Keratinocyte (primary cell): ENCODE measurements around the gene TMEM18. TPM values are rescaled to one million over a fixed set of nuclear protein-coding genes. Genes with fewer than 3 reads are reported as not detected.

Experiments used
- DNase-seq: peaks from one replicate; pipeline ENCODE4 v3.0.0-alpha.2; 2011; ENCODE audit warnings: low read depth, missing footprints, low spot score
- FAIRE-seq: peaks from 2 replicates; lab custom pipeline; 2011; peaks lifted over from hg19 to GRCh38; lab: Jason Lieb, UNC
- H2AFZ ChIP-seq: 2 replicates; pipeline ENCODE4 v1.6.0; 2012; ENCODE audit warnings: low read length, control low read depth, inconsistent platforms; ENCODE audit not compliant: control insufficient read depth
- H3K27ac ChIP-seq: 2 replicates; pipeline ENCODE4 v1.5.1; 2011; ENCODE audit warnings: low read length; ENCODE audit not compliant: control insufficient read depth, insufficient read depth
- H3K27me3 ChIP-seq: 3 replicates; pipeline ENCODE4 v1.6.0; 2011; ENCODE audit warnings: low read length; ENCODE audit not compliant: control insufficient read depth, insufficient read depth; ENCODE audit errors: extremely low read depth
- H3K36me3 ChIP-seq, 2 experiments: 2 replicates in 1 of 2; 3 replicates in 1 of 2; pipeline ENCODE4 v1.5.1; 2011; ENCODE audit warnings: low read length in 2 of 2, mild to moderate bottlenecking in 1 of 2; ENCODE audit not compliant: control insufficient read depth in 2 of 2, insufficient read depth in 2 of 2; ENCODE audit errors: extremely low read depth in 1 of 2
- H3K4me1 ChIP-seq: 3 replicates; pipeline ENCODE4 v1.5.1; 2011; ENCODE audit warnings: low read length; ENCODE audit not compliant: control insufficient read depth, insufficient read depth; ENCODE audit errors: extremely low read depth
- H3K4me2 ChIP-seq: 3 replicates; pipeline ENCODE4 v1.6.0; 2011; ENCODE audit warnings: low read depth, low read length; ENCODE audit not compliant: control insufficient read depth, insufficient read depth; ENCODE audit errors: extremely low read depth
- H3K4me3 ChIP-seq, 3 experiments: fragments of 200-600 bp in 1 of 3; sonication (generic) in 1 of 3; 2 replicates in 2 of 3; 3 replicates in 1 of 3; pipeline ENCODE4 v1.5.1; 2011 to 2016; ENCODE audit warnings: low read length in 3 of 3, mild to moderate bottlenecking in 3 of 3, control low read depth in 2 of 3, inconsistent platforms in 1 of 3, low read depth in 1 of 3, mixed read lengths in 1 of 3, mixed run types in 1 of 3, moderate library complexity in 1 of 3; ENCODE audit not compliant: control insufficient read depth in 2 of 3, insufficient read depth in 2 of 3; ENCODE audit errors: extremely low read depth in 1 of 3
- H3K79me2 ChIP-seq: 2 replicates; pipeline ENCODE4 v1.6.0; 2012; ENCODE audit warnings: low read length; ENCODE audit not compliant: control insufficient read depth, insufficient read depth
- H3K9ac ChIP-seq: 3 replicates; pipeline ENCODE4 v1.6.0; 2011; ENCODE audit warnings: low read length; ENCODE audit not compliant: control insufficient read depth, insufficient read depth; ENCODE audit errors: extremely low read depth
- H3K9me1 ChIP-seq: 3 replicates; pipeline ENCODE4 v1.6.0; 2011; ENCODE audit warnings: low read length; ENCODE audit not compliant: control insufficient read depth, insufficient read depth; ENCODE audit errors: extremely low read depth
- H3K9me3 ChIP-seq: 2 replicates; pipeline ENCODE4 v1.5.1; 2012; ENCODE audit warnings: low read depth, low read length; ENCODE audit not compliant: control insufficient read depth
- H4K20me1 ChIP-seq: 3 replicates; pipeline ENCODE4 v1.6.0; 2011; ENCODE audit warnings: low read length; ENCODE audit not compliant: control insufficient read depth, insufficient read depth; ENCODE audit errors: extremely low read depth
- CTCF ChIP-seq, 3 experiments: IDR thresholded peaks in 1 of 3; conservative IDR thresholded peaks in 1 of 3; optimal IDR thresholded peaks in 1 of 3; 2 replicates in 2 of 3; 3 replicates in 1 of 3; pipeline versions ENCODE3 to v1.5.1; 2011; ENCODE audit warnings: low read length in 3 of 3, mild to moderate bottlenecking in 3 of 3, moderate library complexity in 2 of 3, control low read depth in 1 of 3, inconsistent platforms in 1 of 3; ENCODE audit not compliant: insufficient read depth in 2 of 3; ENCODE audit errors: extremely low read depth in 1 of 3
- EZH2 ChIP-seq: IDR thresholded peaks from one replicate; pipeline ENCODE4 v1.6.1; 2012; ENCODE audit warnings: inconsistent platforms, mild to moderate bottlenecking, low read length, moderate library complexity
- dilution Hi-C: fragments of 300-500 bp; cut with MboI; formaldehyde crosslinking; loops from one replicate; pipeline ENCODE4 v1.7.0; 2020; ENCODE audit warnings: low sequenced_read_pairs; ENCODE audit not compliant: extremely low pct_ligation_motif_present
- polyA plus RNA-seq, 5 experiments: library from polyadenylated mRNA; depleted of rRNA in 3 of 5; stranded (reverse) in 3 of 5; stranded (forward) in 1 of 5; unstranded in 1 of 5; fragments of >200 nt; gene quantifications; 1 replicate in 1 of 5; 2 replicates in 3 of 5; 3 replicates in 1 of 5; pipeline versions ENCODE4 v1.2.1 to v1.2.3, GENCODE V29; 2011 to 2012; ENCODE audit warnings: missing spikeins in 2 of 5, low read depth in 1 of 5, low replicate concordance in 1 of 5

TMEM18 gene
- polyA plus RNA-seq, 1 donor (not counting 4 experiments of a cell fraction or from before 2014, with no cell fraction given) = 27.7 TPM

- Histone ChIP-seq H3K4me2 (no peak overlapping the region), H3K4me3 (no peak overlapping the region), H3K4me1 (no peaks in the 10 kb centered on the region), H3K27me3 (no peaks in the 10 kb centered on the region), H3K9ac (no peak overlapping the region), H3K9me3 (peaks cover 5% of the 10 kb centered on the region), H3K79me2 (no peaks in the 10 kb centered on the region), H2AFZ (no peak overlapping the region), H3K9me1 (no peaks in the 10 kb centered on the region), H3K36me3 (peaks cover 10 to 15% of the 10 kb centered on the region in 2 experiments), H4K20me1 (no peaks in the 10 kb centered on the region), H3K27ac (no peak overlapping the region)
- no peak for DNase-seq
- no peak for TF ChIP-seq EZH2
- TF ChIP-seq CTCF (optimal IDR thresholded peaks at IDR 0.05 in 1 of 3, IDR thresholded peaks at IDR 0.05 in 1 of 3, conservative IDR thresholded peaks at IDR 0.05 in 1 of 3; ENCODE audit: extremely low read depth in 1 of 3, insufficient read depth in 2 of 3, low read length in 3 of 3) = no peak
- dilution Hi-C loops = no loop called here
- FAIRE-seq = no peak
These were observed 10.8 kb downstream of the TMEM18 start for GRCh38 chr2:666441-666840.

GRCh38 chr2:665340-666073, 11.7 kb downstream of the TMEM18 start:
- H2AFZ ChIP-seq = no peak overlapping the region
- FAIRE-seq = no peak
- H3K4me1 ChIP-seq = no peaks in the 10 kb centered on the region
- dilution Hi-C loops = no loop called here
- no peak overlapping the region for H3K9ac ChIP-seq
- no peak overlapping the region for H3K4me3 ChIP-seq
- H3K27me3 ChIP-seq = no peaks in the 10 kb centered on the region
- no peak for DNase-seq
- peaks cover 9 to 12% of the 10 kb centered on the region in 2 experiments for H3K36me3 ChIP-seq
- no peaks in the 10 kb centered on the region for H3K79me2 ChIP-seq
- no peaks in the 10 kb centered on the region for H4K20me1 ChIP-seq
- H3K9me1 ChIP-seq = no peaks in the 10 kb centered on the region
- TF ChIP-seq EZH2 (no peak), CTCF (optimal IDR thresholded peaks at IDR 0.05 in 1 of 3, IDR thresholded peaks at IDR 0.05 in 1 of 3, conservative IDR thresholded peaks at IDR 0.05 in 1 of 3; ENCODE audit: extremely low read depth in 1 of 3, insufficient read depth in 2 of 3, low read length in 3 of 3) (no peak)
- no peak overlapping the region for H3K4me2 ChIP-seq
- H3K27ac ChIP-seq = no peak overlapping the region
- peaks cover 5% of the 10 kb centered on the region for H3K9me3 ChIP-seq
